ENCODE data around the gene LPCAT3. TPM values are rescaled to one million over a fixed set of nuclear protein-coding genes. Genes with fewer than 3 reads are reported as not detected.

The LPCAT3 gene
- total and polyA plus RNA-seq, 4 donors: 45.4 to 78.6 (median 56.2) TPM

DNA sequence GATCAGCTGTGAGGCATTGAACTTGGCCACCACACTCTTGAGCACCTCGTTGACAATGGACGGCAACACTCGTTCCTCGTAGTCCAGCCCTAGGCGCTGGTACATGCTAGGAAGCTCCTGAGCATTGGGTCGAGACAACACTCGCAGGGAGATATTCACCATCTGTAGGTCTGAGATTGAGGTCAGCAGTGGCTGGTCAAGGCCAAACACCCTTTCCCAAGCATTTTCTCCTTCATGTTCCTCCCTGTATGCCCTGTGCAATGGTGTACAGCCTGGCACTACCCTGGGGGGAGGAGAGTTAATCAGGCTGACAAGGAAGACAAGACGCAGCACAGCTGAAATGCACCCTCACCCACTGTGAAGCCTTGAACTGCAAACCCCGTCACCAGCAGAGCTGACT lies 49.9 kb downstream of the LPCAT3 start:
- no peaks in the 10 kb centered on the region for H3K27me3 ChIP-seq (ENCODE audit: control insufficient read depth in 3 of 3, insufficient read depth in 3 of 3, low read length in 2 of 3)
- no peak overlapping the region for H3K27ac ChIP-seq (ENCODE audit: low read depth in 1 of 2, low read length in 1 of 2)
- no peak overlapping the region for H3K9ac ChIP-seq (ENCODE audit: insufficient read depth in 1 of 2, low read length in 2 of 2)
- TF ChIP-seq, protein P1, sequence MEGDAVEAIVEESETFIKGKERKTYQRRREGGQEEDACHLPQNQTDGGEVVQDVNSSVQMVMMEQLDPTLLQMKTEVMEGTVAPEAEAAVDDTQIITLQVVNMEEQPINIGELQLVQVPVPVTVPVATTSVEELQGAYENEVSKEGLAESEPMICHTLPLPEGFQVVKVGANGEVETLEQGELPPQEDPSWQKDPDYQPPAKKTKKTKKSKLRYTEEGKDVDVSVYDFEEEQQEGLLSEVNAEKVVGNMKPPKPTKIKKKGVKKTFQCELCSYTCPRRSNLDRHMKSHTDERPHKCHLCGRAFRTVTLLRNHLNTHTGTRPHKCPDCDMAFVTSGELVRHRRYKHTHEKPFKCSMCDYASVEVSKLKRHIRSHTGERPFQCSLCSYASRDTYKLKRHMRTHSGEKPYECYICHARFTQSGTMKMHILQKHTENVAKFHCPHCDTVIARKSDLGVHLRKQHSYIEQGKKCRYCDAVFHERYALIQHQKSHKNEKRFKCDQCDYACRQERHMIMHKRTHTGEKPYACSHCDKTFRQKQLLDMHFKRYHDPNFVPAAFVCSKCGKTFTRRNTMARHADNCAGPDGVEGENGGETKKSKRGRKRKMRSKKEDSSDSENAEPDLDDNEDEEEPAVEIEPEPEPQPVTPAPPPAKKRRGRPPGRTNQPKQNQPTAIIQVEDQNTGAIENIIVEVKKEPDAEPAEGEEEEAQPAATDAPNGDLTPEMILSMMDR (IDR thresholded peaks at IDR 0.05; ENCODE audit: control extremely low read depth, extremely low read depth): no peak
- DNase-seq (no peak), ATAC-seq (ENCODE audit: insufficient read depth, low FRiP score) (no peak)
- no peaks in the 10 kb centered on the region for H3K9me3 ChIP-seq (ENCODE audit: control insufficient read depth in 4 of 4, insufficient read depth in 3 of 4, low read length in 3 of 4)
- no peak overlapping the region for H3K4me3 ChIP-seq
- H3K36me3 ChIP-seq (ENCODE audit: control insufficient read depth in 4 of 4, insufficient read depth in 4 of 4, low read length in 4 of 4): peaks cover 8 to 42% (median 31%) of the 10 kb centered on the region in 4 donors
- WGBS, 2 donors: 88 to 96% methylated on average over 9 of the region's 9 CpGs
- H3K4me1 ChIP-seq (ENCODE audit: control insufficient read depth in 5 of 5, insufficient read depth in 5 of 5, low read length in 5 of 5): peaks cover 4 to 37% (median 13%) of the 10 kb centered on the region in 5 donors

DNA sequence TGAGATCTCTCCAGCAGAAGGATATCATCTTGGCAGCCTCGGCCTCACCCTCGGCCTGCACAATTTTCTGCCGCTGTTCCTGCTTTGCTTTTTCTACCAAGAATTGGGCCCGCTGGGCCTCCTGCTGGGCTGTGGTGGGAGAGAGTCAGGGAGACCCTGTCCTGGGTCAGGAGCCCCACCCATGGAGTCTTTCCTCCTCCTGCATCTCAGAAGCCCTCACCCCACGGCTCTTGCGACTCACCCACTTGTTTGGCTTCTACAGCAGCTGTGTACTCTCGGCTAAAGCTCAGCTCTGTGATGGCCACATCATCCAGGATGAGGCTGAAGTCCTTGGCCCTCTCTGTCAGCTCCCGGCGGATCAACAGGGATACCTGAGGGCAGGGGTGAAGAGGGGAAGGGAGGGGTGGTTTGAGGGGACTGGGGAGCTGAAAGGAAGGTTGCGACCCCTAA lies 50.6 kb downstream of the LPCAT3 start:
- WGBS, 2 donors: 88 to 93% methylated on average over 10 of the region's 10 CpGs
- no peak overlapping the region for H3K9ac ChIP-seq (ENCODE audit: insufficient read depth in 1 of 2, low read length in 2 of 2)
- H3K4me1 ChIP-seq (ENCODE audit: control insufficient read depth in 5 of 5, insufficient read depth in 5 of 5, low read length in 5 of 5): peaks cover 4 to 37% (median 13%) of the 10 kb centered on the region in 5 donors

DNA sequence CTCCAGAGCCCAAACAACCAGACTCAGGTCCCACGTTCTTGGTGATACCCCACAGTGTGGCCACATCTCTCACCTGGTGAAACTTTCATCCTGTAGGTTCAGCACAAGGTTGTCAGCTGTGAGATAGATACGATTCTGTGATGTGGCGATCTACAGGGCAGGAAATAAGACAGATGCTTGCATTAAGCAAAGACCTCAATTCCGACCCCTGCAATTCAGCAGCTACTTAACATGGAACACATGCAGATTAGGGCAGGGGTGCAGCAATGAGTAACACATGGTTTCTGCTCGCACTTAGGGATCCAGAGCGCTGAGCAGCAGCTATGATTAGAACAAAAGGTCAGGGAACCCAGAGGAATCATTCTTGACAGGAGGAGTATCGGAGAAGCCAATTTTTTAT lies 51.9 kb downstream of the LPCAT3 start:
- Histone ChIP-seq H3K4me3 (no peak overlapping the region), H3K4me1 (ENCODE audit: control insufficient read depth in 5 of 5, insufficient read depth in 5 of 5, low read length in 5 of 5) (peaks cover 7 to 40% (median 9%) of the 10 kb centered on the region in 5 donors), H3K27ac (ENCODE audit: low read depth in 1 of 2, low read length in 1 of 2) (no peak overlapping the region), H3K9ac (ENCODE audit: insufficient read depth in 1 of 2, low read length in 2 of 2) (no peak overlapping the region), H3K27me3 (ENCODE audit: control insufficient read depth in 3 of 3, insufficient read depth in 3 of 3, low read length in 2 of 3) (no peaks in the 10 kb centered on the region), H3K36me3 (ENCODE audit: control insufficient read depth in 4 of 4, insufficient read depth in 4 of 4, low read length in 4 of 4) (peaks cover 8 to 42% (median 31%) of the 10 kb centered on the region in 4 donors), H3K9me3 (ENCODE audit: control insufficient read depth in 4 of 4, insufficient read depth in 3 of 4, low read length in 3 of 4) (no peaks in the 10 kb centered on the region)
- ATAC-seq (ENCODE audit: insufficient read depth, low FRiP score) (no peak), DNase-seq (no peak)
- TF ChIP-seq, protein P1 (IDR thresholded peaks at IDR 0.05; ENCODE audit: control extremely low read depth, extremely low read depth): no peak
- 86 to 90% methylated on average over 7 of the region's 7 CpGs for WGBS, 2 donors

More for the DNA sequence above, 50.6 kb downstream of the LPCAT3 start:
- H3K4me3 ChIP-seq: no peak overlapping the region
- H3K27ac ChIP-seq (ENCODE audit: low read depth in 1 of 2, low read length in 1 of 2): no peak overlapping the region
- no peak for DNase-seq
- no peaks in the 10 kb centered on the region for H3K9me3 ChIP-seq (ENCODE audit: control insufficient read depth in 4 of 4, insufficient read depth in 3 of 4, low read length in 3 of 4)
- peaks cover 8 to 42% (median 31%) of the 10 kb centered on the region in 4 donors for H3K36me3 ChIP-seq (ENCODE audit: control insufficient read depth in 4 of 4, insufficient read depth in 4 of 4, low read length in 4 of 4)
- no peak for ATAC-seq (ENCODE audit: insufficient read depth, low FRiP score)
- TF ChIP-seq, protein P1 (IDR thresholded peaks at IDR 0.05; ENCODE audit: control extremely low read depth, extremely low read depth): no peak
- no peaks in the 10 kb centered on the region for H3K27me3 ChIP-seq (ENCODE audit: control insufficient read depth in 3 of 3, insufficient read depth in 3 of 3, low read length in 2 of 3)

DNA sequence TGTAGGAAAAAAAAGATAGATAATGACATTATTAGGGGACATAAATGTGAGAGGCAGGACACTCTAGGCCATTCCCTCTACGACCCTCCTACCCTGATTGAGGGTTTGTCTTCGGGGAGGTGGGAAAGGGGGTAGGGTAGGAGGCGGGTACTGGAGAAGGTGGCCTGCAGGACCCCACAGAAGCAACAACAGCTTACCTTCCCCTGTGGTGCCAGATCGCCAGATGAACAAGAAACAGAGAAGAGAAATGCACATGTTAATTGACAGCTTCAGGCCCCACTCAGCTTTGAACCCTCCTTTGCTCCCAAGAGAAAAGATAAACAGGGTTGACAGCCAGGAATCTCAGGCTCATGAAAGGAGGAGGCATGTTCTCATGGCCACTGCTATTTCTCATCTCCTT lies 52.6 kb downstream of the LPCAT3 start:
- H3K27ac ChIP-seq (ENCODE audit: low read depth in 1 of 2, low read length in 1 of 2): peak overlapping the region in 1 of 2 donors; percentile 11
- no peak overlapping the region for H3K4me3 ChIP-seq
- TF ChIP-seq, protein P1 (IDR thresholded peaks at IDR 0.05; ENCODE audit: control extremely low read depth, extremely low read depth): no peak
- DNase-seq (no peak), ATAC-seq (ENCODE audit: insufficient read depth, low FRiP score) (no peak)
- no peaks in the 10 kb centered on the region for H3K9me3 ChIP-seq (ENCODE audit: control insufficient read depth in 4 of 4, insufficient read depth in 3 of 4, low read length in 3 of 4)
- H3K4me1 ChIP-seq (ENCODE audit: control insufficient read depth in 5 of 5, insufficient read depth in 5 of 5, low read length in 5 of 5): peaks cover 7 to 40% (median 13%) of the 10 kb centered on the region in 5 donors
- 77 to 86% methylated on average over 4 of the region's 4 CpGs for WGBS, 2 donors
- no peak overlapping the region for H3K9ac ChIP-seq (ENCODE audit: insufficient read depth in 1 of 2, low read length in 2 of 2)
- H3K36me3 ChIP-seq (ENCODE audit: control insufficient read depth in 4 of 4, insufficient read depth in 4 of 4, low read length in 4 of 4): peaks cover 8 to 42% (median 31%) of the 10 kb centered on the region in 4 donors
- no peaks in the 10 kb centered on the region for H3K27me3 ChIP-seq (ENCODE audit: control insufficient read depth in 3 of 3, insufficient read depth in 3 of 3, low read length in 2 of 3)
